Superior temporal gyrus (tissue), 1 donor: ENCODE data around the gene MRPS10.
"Not testable (repeated sequence)": the region's sequence is repeated elsewhere in the genome, so short reads cannot be mapped to it uniquely, and the experiment has no call there.

Experiments used
- DNase-seq: peaks from one replicate; pipeline ENCODE4 v3.0.0-alpha.2; 2016; ENCODE audit errors: extremely low spot score

Gene MRPS10

GRCh38 chr6:42177514-42178364, 39.9 kb downstream of the MRPS10 start:
- DNase-seq, result no peak

- no peak for DNase-seq
These were observed 40.7 kb downstream of the MRPS10 start for GRCh38 chr6:42176981-42177380.

GRCh38 chr6:42175860-42176259, 41.8 kb downstream of the MRPS10 start:
- no peak for DNase-seq

GRCh38 chr6:42173101-42173500, 44.6 kb downstream of the MRPS10 start, which contains the start of gene GUCA1A:
GUCA1A (plus strand) TSS chr6:42173364; CDS start chr6:42173614, 250 bp downstream.
- no peak for DNase-seq

- no peak for DNase-seq
These were observed 45.7 kb downstream of the MRPS10 start for GRCh38 chr6:42171813-42172581.

GRCh38 chr6:42169780-42170179, 47.9 kb downstream of the MRPS10 start:
- not testable (repeated sequence) for DNase-seq

- DNase-seq, result no peak
These were observed 49.0 kb downstream of the MRPS10 start for GRCh38 chr6:42168650-42169049.

GRCh38 chr6:42166444-42167141, 51.1 kb downstream of the MRPS10 start:
- DNase-seq, result peak; percentile 77

- no peak for DNase-seq
These were observed 52.6 kb downstream of the MRPS10 start for GRCh38 chr6:42165016-42165415.

- no peak for DNase-seq
These were observed 53.7 kb downstream of the MRPS10 start for GRCh38 chr6:42163981-42164380.

- DNase-seq, result no peak
These were observed 54.8 kb downstream of the MRPS10 start for GRCh38 chr6:42162812-42163211.

- no peak for DNase-seq
These were observed 55.3 kb downstream of the MRPS10 start for GRCh38 chr6:42162384-42162783.

GRCh38 chr6:42159431-42160024, 58.1 kb downstream of the MRPS10 start:
- DNase-seq, result no peak

- DNase-seq, result no peak
These were observed 59.0 kb downstream of the MRPS10 start for GRCh38 chr6:42158631-42159030.

GRCh38 chr6:42158011-42158410, 59.6 kb downstream of the MRPS10 start:
- no peak for DNase-seq
